ENCODE results near the gene HPSE2.

GRCh38 chr10:98644466-98644865 lies 591.2 kb downstream of the HPSE2 start:
- TF ChIP-seq EZH2phosphoT487 (IDR thresholded peaks at IDR 0.05; ENCODE audit: insufficient read depth, low read depth) (no peak), EZH2 (IDR thresholded peaks at IDR 0.05; ENCODE audit: insufficient read depth, poor library complexity, severe bottlenecking) (no peak)

All from GM23248 (cell line).